ENCODE data around the gene GFOD1.
A peak's percentile ranks its signal among the peaks of the same experiment; 100 is the strongest.
"Not testable (repeated sequence)": the region's sequence is repeated elsewhere in the genome, so short reads cannot be mapped to it uniquely, and the experiment has no call there.

GFOD1 gene

DNA sequence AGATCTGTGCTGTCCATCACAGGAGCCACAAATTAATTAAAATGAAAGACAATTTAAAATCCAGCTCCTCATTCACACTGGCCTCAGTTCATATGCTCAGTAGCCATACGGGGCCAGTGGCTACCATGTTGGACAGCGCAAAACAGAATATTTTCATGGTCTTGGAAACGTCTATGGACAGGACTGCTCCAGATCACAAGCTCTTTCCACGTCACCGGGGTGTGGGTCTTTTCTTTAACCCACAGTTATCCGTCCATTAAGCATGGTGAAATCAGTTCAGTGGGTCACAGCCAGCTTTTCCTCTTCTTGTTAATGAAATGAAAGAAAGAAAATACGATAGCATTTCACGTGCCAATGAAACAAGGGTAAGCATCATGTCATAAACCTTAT, 24.1 kb downstream of the GFOD1 start:
- no peak for DNase-seq

DNA sequence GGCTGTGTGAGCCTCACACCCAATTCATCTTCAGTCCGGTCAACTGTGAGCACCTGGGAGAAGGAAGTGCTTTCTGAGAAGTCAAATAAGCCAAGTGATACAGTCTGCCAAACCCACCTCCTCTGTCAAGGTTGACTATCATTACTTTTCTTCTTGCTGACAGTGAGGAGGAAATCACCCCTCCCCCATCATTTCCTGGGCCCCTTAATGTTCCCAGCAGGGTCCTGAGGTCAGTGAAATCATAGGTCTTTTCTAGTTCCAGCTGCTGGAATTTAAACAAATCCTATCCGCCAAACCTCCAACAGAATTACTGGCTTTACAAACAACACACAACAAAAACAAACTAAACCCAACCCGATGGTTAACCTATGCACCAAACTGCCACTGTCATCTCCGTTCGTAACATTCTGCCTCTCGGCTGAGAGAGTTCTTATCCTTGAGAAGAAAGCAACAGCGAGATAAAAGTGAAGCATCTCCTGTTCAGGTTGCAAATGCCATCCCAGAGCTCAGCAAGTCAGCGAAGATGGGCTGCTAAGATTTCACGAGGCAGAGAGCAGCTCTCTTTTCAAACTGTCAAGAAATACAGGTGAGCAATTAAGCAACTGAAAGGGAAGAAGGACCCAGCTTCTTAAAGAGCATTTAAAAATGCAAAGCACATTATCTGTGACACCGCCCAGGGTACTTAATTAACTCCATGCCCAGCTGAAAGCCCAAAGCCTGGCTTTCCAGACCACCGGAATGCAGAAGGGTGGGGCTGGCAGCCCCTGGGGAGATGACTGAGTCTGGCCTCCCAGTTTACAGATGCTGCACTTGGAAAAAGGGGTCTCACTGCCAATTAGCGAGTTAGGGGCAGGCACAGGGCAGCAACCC, 24.7 kb downstream of the GFOD1 start:
- DNase-seq, result no peak

DNA sequence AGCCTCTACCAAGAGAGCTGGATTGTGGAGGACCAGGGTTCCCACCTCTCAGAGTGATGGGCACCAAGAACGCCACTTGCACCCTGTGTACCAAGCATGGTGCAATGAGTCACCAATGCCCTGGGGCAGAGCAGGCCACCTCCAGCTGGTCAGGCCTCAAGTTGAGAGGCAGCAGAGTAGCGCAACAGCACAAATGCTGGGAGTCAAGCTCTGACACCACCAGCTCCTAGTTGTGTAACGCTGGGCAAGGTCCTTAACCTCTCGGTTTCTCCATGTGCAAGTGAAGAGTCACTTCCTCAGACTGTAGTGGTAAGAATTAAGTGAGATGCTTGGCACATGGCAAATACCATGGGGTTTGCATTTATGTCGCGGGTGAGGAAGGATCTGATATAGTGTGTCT, 25.6 kb downstream of the GFOD1 start:
- no peak for DNase-seq

DNA sequence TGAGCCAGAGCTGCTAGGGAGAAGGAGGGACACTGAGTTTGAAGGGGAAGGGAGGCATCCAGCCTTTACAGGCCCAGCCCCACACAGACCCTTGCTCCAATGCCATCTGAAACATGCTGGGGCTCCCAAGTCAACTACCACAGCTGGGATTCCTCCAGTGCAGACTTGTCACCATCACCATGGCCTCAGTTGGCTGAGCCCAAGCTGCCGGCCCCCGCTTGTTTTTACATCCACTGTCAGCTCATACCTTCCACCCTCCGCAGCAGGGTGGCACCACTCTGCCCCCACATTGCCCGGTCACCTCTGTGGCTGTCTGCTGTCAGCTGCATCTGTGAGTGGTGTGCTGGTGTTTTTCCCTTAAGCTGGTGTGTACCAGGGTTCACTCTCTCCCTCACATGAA, 26.1 kb downstream of the GFOD1 start:
- DNase-seq, result no peak

GRCh38 chr6:13460289-13460688, 27.1 kb downstream of the GFOD1 start:
- DNase-seq, result not testable (repeated sequence)

DNA sequence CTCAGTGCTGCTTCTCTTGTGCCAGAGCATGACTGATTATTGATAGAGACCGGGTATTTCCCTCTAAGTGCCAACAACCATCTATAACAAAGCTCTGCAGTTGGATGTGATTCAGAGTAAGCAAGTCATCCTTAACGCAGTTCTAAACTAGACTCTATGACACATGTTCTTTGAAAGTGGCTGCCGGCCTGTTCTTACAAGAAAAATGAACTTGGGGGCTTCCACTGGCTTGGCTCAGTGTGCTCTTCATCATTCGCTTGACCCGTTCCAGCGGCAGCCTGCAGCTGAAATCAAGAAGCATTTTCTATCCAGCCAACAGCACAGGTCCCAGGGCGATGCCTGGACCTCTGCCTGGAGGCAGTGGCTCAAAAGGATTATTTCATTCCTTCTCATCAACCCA, 29.8 kb downstream of the GFOD1 start:
- no peak for DNase-seq

DNA sequence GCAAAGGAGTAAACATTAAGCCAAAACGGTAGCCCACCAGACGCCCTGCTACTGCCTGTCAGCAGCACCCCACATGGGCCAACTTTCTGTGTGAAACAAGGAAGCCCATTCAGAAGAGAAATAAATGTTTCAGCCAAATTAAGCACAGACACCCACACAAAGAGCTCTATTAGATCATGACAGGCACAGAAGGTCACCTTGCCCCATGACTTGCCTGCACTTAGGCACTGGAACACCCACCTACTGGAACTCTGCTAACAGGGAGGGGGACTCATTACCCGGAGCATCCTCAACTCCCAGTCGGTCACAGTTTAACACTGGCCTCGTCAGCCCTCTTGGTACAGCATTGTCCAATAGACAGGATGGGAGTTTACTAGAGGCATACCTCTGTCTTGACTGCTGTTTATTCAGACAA, 31.8 kb downstream of the GFOD1 start:
- DNase-seq, result no peak

DNA sequence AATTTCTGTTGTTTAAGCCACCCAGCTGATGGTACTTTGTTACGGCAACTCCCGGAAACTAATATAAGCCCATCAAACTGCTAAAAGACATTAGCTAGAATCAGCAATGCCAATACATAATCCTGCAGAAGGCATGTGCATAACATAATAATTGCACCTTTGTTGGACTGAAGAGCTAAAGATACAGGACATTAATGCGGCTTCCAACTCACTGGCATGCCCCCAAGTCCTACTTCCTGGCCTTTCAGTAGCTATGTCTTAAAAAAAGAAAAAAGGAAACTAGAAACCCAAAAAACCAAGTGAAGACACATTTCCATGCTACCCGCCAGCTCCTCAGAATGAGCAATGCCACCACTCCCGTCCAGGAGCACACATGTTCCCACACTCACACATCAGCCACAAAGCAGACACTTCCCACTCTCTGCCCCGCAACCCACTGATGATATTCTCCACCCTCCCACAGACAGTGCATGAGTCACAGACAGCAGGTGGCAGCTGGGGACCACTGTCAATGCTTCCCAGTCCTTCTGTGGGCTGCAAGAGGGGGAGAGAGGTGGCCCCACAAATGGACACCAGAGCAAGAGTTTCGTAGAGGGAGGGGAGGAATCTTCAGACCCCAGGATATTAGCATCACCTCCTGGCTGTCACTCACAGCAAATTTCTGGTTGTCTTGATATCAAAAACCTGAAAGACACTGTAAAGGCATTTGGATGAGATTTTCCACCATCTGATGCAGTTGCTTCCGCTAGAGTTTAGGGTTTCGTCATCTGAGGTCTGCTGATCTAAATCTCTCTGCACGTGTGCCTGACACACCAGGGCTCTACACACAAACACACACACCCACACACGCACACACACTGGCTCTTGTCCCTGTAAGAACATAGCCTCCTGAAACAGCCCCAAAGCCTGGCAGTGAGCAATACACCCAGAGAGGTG, 32.8 kb downstream of the GFOD1 start:
- DNase-seq, result peak; percentile 11

DNA sequence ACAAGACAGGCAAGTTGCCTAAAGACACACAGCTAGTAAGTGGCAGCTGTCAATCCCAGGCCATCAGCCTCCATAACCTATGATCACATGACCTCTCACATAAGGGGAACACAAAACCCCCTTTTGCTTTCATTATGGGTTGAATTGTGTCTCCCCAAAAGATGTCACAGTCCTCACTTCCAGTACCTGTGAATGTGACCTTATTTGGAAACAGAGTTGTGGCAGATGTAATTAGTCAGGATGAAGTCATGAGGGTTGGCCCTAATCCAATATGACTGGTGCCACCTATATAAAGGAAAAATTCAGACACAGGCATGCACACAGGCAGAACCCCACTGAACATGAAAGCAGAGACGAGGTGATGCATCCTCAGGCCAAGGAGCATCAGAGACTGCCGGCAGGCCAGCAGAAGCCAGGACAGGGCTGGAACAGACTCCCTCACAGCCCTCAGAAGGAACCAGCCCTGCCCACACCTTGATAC, 33.6 kb downstream of the GFOD1 start:
- DNase-seq, result peak; percentile 85

DNA sequence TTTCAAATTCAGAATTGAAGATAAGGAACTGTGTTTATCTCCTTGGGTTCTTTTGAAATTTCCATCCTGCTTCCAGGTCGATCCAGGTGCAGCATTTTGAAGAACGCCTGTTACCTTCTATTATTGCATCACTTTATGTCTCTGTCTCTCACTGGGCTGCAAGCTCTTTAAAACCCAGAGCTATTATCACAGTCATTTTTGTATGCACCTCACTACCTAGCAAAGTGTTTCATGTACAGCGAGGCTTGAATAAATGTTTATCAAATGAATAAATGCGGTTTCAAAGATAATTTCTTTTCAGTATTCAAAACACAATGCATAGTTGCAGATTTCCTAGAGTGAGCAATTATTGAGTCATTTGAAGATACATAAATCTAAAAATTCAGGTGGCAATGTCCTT, 34.2 kb downstream of the GFOD1 start:
- DNase-seq, result no peak

GRCh38 chr6:13452346-13453117, 34.9 kb downstream of the GFOD1 start:
- no peak for DNase-seq

GRCh38 chr6:13451181-13451895, 36.1 kb downstream of the GFOD1 start:
- DNase-seq, result no peak

DNA sequence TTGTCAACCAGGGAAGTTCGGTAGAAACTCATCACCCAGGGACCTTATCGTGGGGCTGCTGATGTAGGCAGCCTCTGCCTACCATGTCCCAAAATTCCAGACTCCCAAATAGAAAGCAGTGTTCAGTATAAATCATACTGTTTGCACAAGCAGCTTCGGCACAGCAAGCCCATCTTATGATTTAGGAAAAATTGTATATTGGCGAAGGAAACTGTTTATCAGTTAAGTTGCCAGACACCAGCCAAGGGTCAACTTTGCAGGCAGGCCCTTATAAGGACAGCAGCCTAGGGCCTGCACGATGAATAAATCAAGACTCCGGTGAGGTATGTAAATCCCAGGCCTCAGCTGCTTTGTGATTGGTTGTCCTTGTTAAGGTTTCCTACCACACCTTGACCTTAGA, 36.8 kb downstream of the GFOD1 start:
- DNase-seq, result no peak

DNA sequence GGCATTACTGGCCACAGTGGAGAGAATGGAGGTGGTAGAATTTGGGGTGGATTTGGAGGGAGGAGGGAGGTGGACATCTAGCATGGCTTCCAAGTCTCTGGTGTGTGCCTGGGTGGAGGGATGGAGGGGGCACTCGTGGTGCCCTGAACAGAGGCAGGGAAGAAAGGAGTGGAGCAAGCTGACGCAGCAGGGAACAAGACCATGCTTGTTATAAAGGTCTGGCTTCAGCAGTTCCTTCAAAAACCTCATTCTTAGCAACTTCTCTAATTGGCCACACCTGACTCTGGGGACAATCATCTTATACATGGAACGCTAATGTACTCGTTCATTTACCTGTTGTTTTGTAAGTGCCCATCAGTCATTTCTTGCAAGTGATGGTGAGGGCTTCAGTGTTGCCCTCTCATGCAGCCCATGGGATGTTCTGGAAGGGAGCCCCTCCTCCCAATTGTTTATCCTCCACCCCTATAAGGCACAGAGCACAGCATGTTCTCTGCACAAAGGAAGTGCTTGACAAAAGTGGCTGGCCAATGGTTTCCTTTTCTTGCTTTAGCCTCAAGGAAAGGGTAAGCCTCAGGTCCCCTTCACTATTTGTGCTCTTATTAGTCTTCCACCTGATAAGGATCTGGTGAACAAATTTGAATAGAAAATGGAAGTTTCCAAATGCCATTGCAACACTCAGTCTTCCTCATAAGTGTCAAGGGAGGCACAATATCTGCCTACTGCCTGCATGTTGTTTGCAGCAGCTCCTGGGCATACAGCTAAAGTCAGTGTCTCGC, 39.3 kb downstream of the GFOD1 start:
- no peak for DNase-seq

- DNase-seq, result no peak
Observed at GRCh38 chr6:13446381-13446780, 41.0 kb downstream of the GFOD1 start.

GRCh38 chr6:13445744-13446115, 41.7 kb downstream of the GFOD1 start:
- DNase-seq, result no peak

GRCh38 chr6:13445005-13445743, 42.2 kb downstream of the GFOD1 start:
- DNase-seq, result peak; percentile 96

GRCh38 chr6:13444604-13445003, 42.8 kb downstream of the GFOD1 start:
- DNase-seq, result no peak

DNA sequence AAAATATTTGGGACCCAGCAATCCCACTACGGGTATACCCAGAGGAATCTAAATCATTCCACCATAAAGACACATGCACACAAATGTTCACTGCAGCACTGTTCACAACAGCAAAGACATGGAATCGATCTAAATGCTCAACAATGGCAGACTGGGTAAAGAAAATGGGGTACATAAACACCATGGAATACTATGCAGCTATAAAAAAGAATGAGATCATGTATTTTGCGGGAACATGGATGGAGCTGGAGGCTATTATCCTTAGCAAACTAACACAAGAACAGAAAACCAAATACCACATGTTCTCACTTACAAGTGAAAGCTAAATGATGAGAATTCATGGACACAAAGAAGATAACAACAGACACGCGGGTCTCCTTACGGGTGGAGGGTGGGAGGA, 43.4 kb downstream of the GFOD1 start:
- DNase-seq, result not testable (repeated sequence)

DNA sequence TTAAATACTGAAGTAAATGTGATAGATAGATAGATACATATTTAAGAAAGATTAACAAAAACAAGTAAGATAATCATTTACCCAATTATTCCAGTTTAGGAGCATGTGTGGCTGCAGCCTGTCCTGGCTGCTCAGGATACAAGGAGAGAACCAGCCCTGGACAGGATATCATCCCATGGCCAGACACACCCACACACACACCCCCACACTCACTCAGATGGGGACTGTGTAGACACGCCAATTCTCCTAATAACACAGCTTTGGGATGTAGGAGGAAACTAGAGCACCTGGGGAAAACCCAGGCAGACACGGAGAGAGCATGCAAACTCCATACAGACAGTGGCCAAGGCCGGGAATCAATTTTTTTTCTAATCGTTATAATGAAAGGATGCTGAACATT, 45.6 kb downstream of the GFOD1 start:
- DNase-seq, result no peak

GRCh38 chr6:13439644-13440043, 47.8 kb downstream of the GFOD1 start:
- no peak for DNase-seq
